HepG2 (cell line): ENCODE data around the gene PWP1. TPM values are rescaled to one million over a fixed set of nuclear protein-coding genes. Genes with fewer than 3 reads are reported as not detected.

ENCODE experiments used
- ETV5 ChIP-seq: IDR thresholded peaks from 2 replicates; pipeline ENCODE4 v1.6.1; 2018; ENCODE audit warnings: missing biosample characterization, missing genetic modification reagents, inconsistent platforms, borderline replicate concordance
- GATA4 ChIP-seq: sonication (generic); IDR thresholded peaks from 2 replicates; pipeline ENCODE4 v1.6.1; 2016; ENCODE audit warnings: antibody characterized with exemption, low read depth, borderline replicate concordance
- KAT2B ChIP-seq: fragments of 150-350 bp; IDR thresholded peaks from 2 replicates; pipeline ENCODE4 v1.6.1; 2014; ENCODE audit warnings: low read depth, low read length, borderline replicate concordance
- NAIF1 ChIP-seq: sonication (generic); formaldehyde crosslinking; IDR thresholded peaks from 2 replicates; pipeline ENCODE4 v1.5.0; 2020; ENCODE audit warnings: mild to moderate bottlenecking, missing genetic modification reagents, borderline replicate concordance
- REPIN1 ChIP-seq: sonication (generic); formaldehyde crosslinking; IDR thresholded peaks from 2 replicates; pipeline ENCODE4 v1.8.0; 2022; ENCODE audit warnings: missing genetic modification reagents, low read depth, mild to moderate bottlenecking, borderline replicate concordance
- SRSF9 ChIP-seq: fragments of 200-400 bp; formaldehyde crosslinking; IDR thresholded peaks from 2 replicates; pipeline ENCODE4 v1.6.1; 2018; ENCODE audit warnings: borderline replicate concordance, mild to moderate bottlenecking, low read depth, low read length; ENCODE audit not compliant: insufficient read depth, poor library complexity, severe bottlenecking
- SYNCRIP ChIP-seq: fragments of 200-400 bp; formaldehyde crosslinking; IDR thresholded peaks from 2 replicates; pipeline ENCODE4 v1.6.1; 2018; ENCODE audit warnings: mild to moderate bottlenecking, low read depth, low read length; ENCODE audit not compliant: insufficient read depth
- ZIK1 ChIP-seq: sonication (generic); formaldehyde crosslinking; IDR thresholded peaks from 2 replicates; pipeline ENCODE4 v1.5.0; 2020; ENCODE audit warnings: mild to moderate bottlenecking, low read depth, missing genetic modification reagents, borderline replicate concordance
- ZMAT5 ChIP-seq: sonication (generic); formaldehyde crosslinking; IDR thresholded peaks from 2 replicates; pipeline ENCODE4 v1.5.0; 2020; ENCODE audit warnings: mild to moderate bottlenecking, low read depth, missing genetic modification reagents, borderline replicate concordance
- ZNF362 ChIP-seq: sonication (generic); formaldehyde crosslinking; IDR thresholded peaks from 2 replicates; pipeline ENCODE4 v1.4.0; 2020; ENCODE audit warnings: missing genetic modification reagents, mild to moderate bottlenecking, borderline replicate concordance
- ZNF441 ChIP-seq: sonication (generic); formaldehyde crosslinking; IDR thresholded peaks from 2 replicates; pipeline ENCODE4 v1.7.0; 2021; ENCODE audit warnings: missing genetic modification reagents, borderline replicate concordance
- ZNF609 ChIP-seq: sonication (generic); formaldehyde crosslinking; IDR thresholded peaks from 2 replicates; pipeline ENCODE4 v1.4.0; 2020; ENCODE audit warnings: mild to moderate bottlenecking, missing genetic modification reagents, borderline replicate concordance
- ZNF646 ChIP-seq: sonication (generic); formaldehyde crosslinking; IDR thresholded peaks from 2 replicates; pipeline ENCODE4 v1.9.0; 2021; ENCODE audit warnings: mild to moderate bottlenecking, missing genetic modification reagents
- ZSCAN30 ChIP-seq: sonication (generic); formaldehyde crosslinking; IDR thresholded peaks from 2 replicates; pipeline ENCODE4 v1.5.0; 2020; ENCODE audit warnings: mild to moderate bottlenecking, missing genetic modification reagents
- polyA plus RNA-seq, 8 experiments: library from polyadenylated mRNA; depleted of rRNA in 3 of 8; stranded (reverse) in 7 of 8; unstranded in 1 of 8; fragments of >200 nt; fragmentation: Illumina TruSeq in 4 of 8; extraction: Trizol in 4 of 8; gene quantifications; 2 replicates each; pipeline versions ENCODE4 v1.2.1 to v1.2.3, GENCODE V29; 2011 to 2016; ENCODE audit warnings: low read depth in 4 of 8, missing spikeins in 1 of 8, mixed read lengths in 1 of 8; ENCODE audit not compliant: insufficient read depth in 1 of 8
- total RNA-seq, 5 experiments: library from RNA; depleted of rRNA; stranded (reverse); fragments of >200 nt; fragmentation: Illumina TruSeq; extraction: Trizol; gene quantifications; 2 replicates each; pipeline ENCODE4 v1.2.3, GENCODE V29; 2016; ENCODE audit warnings: low read depth in 1 of 5

PWP1 gene
- total and polyA plus RNA-seq, 2 of the 13 experiments (the other 11 are each of a cell fraction or from before 2014, with no cell fraction given), result 65.9 to 70.2 TPM

- TF ChIP-seq REPIN1 (CRISPR knock-in tag) (peak; percentile 88), ZNF609 (CRISPR knock-in tag) (peak; percentile 70), ZNF646 (CRISPR knock-in tag) (no peak), ZMAT5 (CRISPR knock-in tag) (no peak), ZIK1 (peak; percentile 83; the same call in 1 of the 2 replicates), SYNCRIP (no peak), ZSCAN30 (CRISPR knock-in tag) (no peak), GATA4 (peak; percentile 79; the same call in 1 of the 2 replicates), SRSF9 (no peak), ETV5 (CRISPR knock-in tag) (peak; percentile 49), NAIF1 (CRISPR knock-in tag) (no peak), KAT2B (no peak), ZNF441 (no peak; the same call in 1 of the 2 replicates), ZNF362 (CRISPR knock-in tag) (no peak)
Measured at GRCh38 chr12:107685360-107686248, at the start of gene PWP1 (continued).
